Glutamatergic neuron (in vitro differentiated cells): ENCODE results near the gene MRPS9. TPM values are rescaled to one million over a fixed set of nuclear protein-coding genes. Genes with fewer than 3 reads are reported as not detected.

Source experiments
- DNase-seq: peaks from one replicate; pipeline ENCODE4 v3.0.0; 2022
- H3K27ac Mint-ChIP-seq: one replicate; pipeline ENCODE4 v1.8.0; 2020; ENCODE audit warnings: mild to moderate bottlenecking, mixed read lengths, inconsistent platforms; ENCODE audit not compliant: unreplicated experiment
- H3K27me3 Mint-ChIP-seq: one replicate; pipeline ENCODE4 v1.8.0; 2020; ENCODE audit warnings: mild to moderate bottlenecking, moderate library complexity, mixed read lengths, inconsistent platforms; ENCODE audit not compliant: unreplicated experiment
- H3K36me3 Mint-ChIP-seq: one replicate; pipeline ENCODE4 v1.8.0; 2020; ENCODE audit warnings: mild to moderate bottlenecking, mixed read lengths, inconsistent platforms; ENCODE audit not compliant: unreplicated experiment
- H3K4me1 Mint-ChIP-seq: one replicate; pipeline ENCODE4 v1.8.0; 2020; ENCODE audit warnings: mild to moderate bottlenecking, low read depth, mixed read lengths, inconsistent platforms; ENCODE audit not compliant: unreplicated experiment
- H3K4me3 Mint-ChIP-seq: one replicate; pipeline ENCODE4 v1.8.0; 2020; ENCODE audit warnings: mild to moderate bottlenecking, mixed read lengths, inconsistent platforms; ENCODE audit not compliant: unreplicated experiment
- H3K9me3 Mint-ChIP-seq: one replicate; pipeline ENCODE4 v1.8.0; 2020; ENCODE audit warnings: mild to moderate bottlenecking, moderate library complexity, mixed read lengths, inconsistent platforms; ENCODE audit not compliant: unreplicated experiment
- long read RNA-seq: library from polyadenylated mRNA; unstranded; transcript quantifications from one replicate; pipeline ENCODE4 v2.0.0, GENCODE V29; 2020; ENCODE audit not compliant: unreplicated experiment
- total RNA-seq: library from RNA; stranded (reverse); fragmentation: NEBNext Ultra II Directional; extraction: Animal tissue kit (Norgen Biotek cat#: 25700); gene quantifications from one replicate; pipeline ENCODE4 v1.2.1, GENCODE V29; 2021; ENCODE audit not compliant: unreplicated experiment
- TF ChIP-seq, protein P1 (sequence below): fragments of 200-600 bp; sonication (generic); IDR thresholded peaks from one replicate; pipeline ENCODE4 v1.5.0; 2021; ENCODE audit not compliant: partially characterized antibody, unreplicated experiment

MRPS9 gene
- total RNA-seq = 20.3 TPM
- long read RNA-seq, transcript MRPS9-201 (11 exons, 1,500 nt) = major isoform, 33 of 39 reads
- long read RNA-seq, partial matches to known transcripts = 0 of 39 reads
- long read RNA-seq, other reads (novel, unspliced or antisense) = 6 of 39 reads

DNA sequence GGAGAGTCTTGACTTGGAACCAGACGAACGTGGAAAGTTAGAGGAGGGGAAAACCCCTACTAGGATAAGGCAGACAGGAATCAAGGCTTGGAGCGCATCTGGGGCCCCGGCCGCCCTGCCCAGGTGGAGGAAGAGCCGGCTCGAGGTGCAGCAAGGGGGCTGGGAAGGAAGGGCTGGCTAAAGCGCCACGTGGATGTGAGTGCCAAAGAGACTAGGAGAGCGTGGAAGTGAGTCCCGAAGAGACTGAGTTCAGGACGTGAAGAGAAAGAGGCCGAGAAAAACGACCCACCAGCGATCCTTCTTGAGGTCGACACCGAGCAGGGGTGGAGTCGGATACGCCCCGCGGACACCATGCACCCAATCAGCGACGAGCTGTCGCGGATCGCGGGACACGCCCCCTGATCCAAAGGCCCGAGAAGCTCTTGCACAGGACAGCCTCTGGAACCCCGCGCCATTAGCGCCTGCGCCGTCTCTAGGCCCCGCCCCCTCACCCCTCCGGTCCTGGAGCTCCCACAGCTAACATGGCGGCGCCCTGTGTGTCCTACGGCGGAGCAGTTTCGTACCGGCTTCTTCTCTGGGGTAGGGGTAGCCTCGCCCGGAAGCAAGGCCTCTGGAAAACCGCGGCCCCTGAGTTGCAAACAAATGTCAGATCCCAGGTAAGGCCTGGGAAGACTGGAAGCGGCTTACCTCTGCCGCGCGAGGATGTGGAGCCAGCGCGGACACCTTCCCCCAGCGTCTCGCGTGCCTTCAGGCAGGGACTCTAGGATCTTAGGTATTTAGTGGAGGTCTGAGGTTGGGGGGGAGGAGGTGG is at the start of gene MRPS9:
Gene MRPS9, plus strand, starts transcription at position 498 of the 811 bp plus-strand sequence. Its CDS starts 24 bp downstream, at position 522.
- Mint-ChIP-seq H3K9me3 (peaks cover 2% of the 10 kb centered on the region), H3K4me3 (peak within 1 kb of the TSS; percentile 99), H3K27me3 (no peaks in the 10 kb centered on the region), H3K27ac (peak within 1 kb of the TSS; percentile 94), H3K36me3 (no peaks in the 10 kb centered on the region), H3K4me1 (peaks cover 30% of the 10 kb centered on the region)
- TF ChIP-seq, protein P1, sequence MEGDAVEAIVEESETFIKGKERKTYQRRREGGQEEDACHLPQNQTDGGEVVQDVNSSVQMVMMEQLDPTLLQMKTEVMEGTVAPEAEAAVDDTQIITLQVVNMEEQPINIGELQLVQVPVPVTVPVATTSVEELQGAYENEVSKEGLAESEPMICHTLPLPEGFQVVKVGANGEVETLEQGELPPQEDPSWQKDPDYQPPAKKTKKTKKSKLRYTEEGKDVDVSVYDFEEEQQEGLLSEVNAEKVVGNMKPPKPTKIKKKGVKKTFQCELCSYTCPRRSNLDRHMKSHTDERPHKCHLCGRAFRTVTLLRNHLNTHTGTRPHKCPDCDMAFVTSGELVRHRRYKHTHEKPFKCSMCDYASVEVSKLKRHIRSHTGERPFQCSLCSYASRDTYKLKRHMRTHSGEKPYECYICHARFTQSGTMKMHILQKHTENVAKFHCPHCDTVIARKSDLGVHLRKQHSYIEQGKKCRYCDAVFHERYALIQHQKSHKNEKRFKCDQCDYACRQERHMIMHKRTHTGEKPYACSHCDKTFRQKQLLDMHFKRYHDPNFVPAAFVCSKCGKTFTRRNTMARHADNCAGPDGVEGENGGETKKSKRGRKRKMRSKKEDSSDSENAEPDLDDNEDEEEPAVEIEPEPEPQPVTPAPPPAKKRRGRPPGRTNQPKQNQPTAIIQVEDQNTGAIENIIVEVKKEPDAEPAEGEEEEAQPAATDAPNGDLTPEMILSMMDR = no peak
- DNase-seq = peak; percentile 99

DNA sequence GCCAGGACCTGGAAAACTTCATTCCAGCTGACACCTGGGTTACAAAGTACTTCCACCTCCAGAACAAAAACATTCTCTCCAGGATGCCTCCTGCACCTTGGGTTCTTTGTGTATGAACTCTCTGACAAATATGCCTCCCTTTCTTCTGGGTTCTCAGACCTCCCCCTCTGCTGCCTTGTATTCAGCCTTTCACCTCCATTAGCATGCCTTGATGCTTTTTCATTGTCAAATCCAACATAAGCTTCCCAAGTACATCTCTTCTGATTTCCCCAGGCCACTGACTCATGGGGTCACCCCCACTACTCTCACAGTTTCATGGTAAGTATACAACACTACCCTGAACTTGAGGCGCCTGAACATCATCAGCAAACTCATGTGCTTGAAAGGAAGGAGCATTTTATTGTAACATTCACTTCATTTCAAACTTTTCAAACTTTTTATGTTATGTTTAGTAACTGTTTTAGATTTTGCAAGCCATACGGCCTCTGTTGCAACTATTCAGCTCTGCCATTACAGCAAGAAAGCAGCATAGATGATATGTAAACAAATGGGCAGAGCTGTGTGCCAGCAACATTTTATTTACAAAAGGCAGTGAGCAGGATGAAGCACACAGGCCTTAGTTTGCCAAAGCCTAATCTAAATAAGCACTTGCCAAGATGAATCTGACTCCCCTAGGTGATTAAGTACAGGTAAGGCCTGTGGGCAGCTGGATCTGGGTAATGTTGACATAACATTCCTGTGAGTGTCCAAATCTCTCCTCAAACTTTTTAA is 32.5 kb upstream of the MRPS9 start:
- DNase-seq = no peak
- H3K9me3 Mint-ChIP-seq = peaks cover 6% of the 10 kb centered on the region
- H3K27ac Mint-ChIP-seq = no peak overlapping the region
- TF ChIP-seq, protein P1 = no peak
- H3K36me3 Mint-ChIP-seq = no peaks in the 10 kb centered on the region
- no peaks in the 10 kb centered on the region for H3K4me1 Mint-ChIP-seq
- H3K27me3 Mint-ChIP-seq = no peaks in the 10 kb centered on the region
- no peak overlapping the region for H3K4me3 Mint-ChIP-seq

- H3K36me3 Mint-ChIP-seq = no peaks in the 10 kb centered on the region
- DNase-seq = no peak
- H3K4me3 Mint-ChIP-seq = no peak overlapping the region
- no peaks in the 10 kb centered on the region for H3K4me1 Mint-ChIP-seq
- TF ChIP-seq, protein P1 = no peak
- peaks cover 4% of the 10 kb centered on the region for H3K9me3 Mint-ChIP-seq
- no peaks in the 10 kb centered on the region for H3K27me3 Mint-ChIP-seq
- H3K27ac Mint-ChIP-seq = no peak overlapping the region
Observed at GRCh38 chr2:105007367-105007766, 30.5 kb upstream of the MRPS9 start.

DNA sequence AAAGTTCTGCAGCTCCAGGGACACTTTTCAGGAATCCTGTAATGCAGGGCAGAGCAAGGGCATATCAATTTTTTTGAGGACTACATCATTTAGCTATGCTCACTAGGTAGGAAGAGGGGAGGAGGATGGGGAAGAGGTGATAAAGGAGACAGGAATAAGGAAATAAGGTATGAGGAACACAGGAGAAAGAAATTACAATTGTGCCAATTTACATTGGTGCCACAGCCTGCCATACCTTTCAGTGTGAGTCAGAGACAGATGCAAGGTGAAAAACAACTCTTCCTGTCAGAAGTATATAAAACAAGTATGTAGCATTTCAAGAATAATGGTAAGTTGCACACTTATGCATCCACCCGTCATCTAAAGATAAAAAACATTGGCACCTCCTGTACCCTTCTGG is 5.4 kb upstream of the MRPS9 start:
- DNase-seq = no peak
- Mint-ChIP-seq H3K27me3 (no peaks in the 10 kb centered on the region), H3K4me1 (peaks cover 7% of the 10 kb centered on the region), H3K4me3 (no peak overlapping the region), H3K9me3 (peaks cover 2% of the 10 kb centered on the region), H3K27ac (no peak overlapping the region), H3K36me3 (no peaks in the 10 kb centered on the region)
- TF ChIP-seq, protein P1 = no peak
